ENCODE results near the gene LUC7L2.
"Not testable (repeated sequence)": the region's sequence is repeated elsewhere in the genome, so short reads cannot be mapped to it uniquely, and the experiment has no call there.

LUC7L2 gene

GRCh38 chr7:139357729-139358506 lies 1.8 kb upstream of the LUC7L2 start:
- not testable (repeated sequence) for DNase-seq

DNA sequence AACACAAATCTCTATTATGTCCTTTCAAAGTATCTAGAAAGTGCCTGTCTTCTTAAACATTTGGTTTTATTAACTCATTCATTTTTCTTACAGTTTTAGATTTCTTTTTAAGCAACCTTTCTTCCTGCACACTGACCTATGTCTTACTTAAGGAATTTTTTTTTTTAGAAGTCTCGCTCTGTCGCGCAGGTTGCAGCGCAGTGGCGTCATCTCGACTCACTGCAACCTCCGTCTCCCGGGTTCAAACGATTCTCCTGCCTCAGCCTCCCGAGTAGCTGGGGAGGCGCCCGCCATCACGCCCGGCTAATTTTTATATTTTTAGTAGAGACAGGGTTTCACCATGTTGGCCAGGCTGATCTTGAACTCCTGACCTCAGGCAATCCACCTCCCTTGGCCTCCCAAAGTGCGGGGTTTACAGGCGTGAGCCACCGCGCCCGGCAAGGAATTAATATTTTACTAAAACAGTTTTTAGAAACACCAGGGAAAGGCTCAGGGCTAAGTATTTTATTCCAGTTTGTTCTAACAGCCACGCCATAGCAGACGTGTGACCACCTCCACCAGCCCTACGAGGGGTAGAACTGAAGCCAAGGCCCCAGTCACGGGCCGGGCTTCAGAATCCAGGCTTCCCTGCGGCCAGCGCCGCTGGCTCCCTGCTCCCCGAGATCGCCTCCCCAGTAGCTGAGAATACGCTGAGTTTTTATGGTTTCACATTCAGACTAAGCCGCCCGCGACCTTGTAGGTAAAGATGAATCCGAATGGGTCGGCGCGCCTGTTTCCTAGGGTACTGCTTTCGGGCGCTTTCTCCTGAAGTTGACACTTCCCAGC lies 941 bp upstream of the LUC7L2 start:
- DNase-seq: no peak

DNA sequence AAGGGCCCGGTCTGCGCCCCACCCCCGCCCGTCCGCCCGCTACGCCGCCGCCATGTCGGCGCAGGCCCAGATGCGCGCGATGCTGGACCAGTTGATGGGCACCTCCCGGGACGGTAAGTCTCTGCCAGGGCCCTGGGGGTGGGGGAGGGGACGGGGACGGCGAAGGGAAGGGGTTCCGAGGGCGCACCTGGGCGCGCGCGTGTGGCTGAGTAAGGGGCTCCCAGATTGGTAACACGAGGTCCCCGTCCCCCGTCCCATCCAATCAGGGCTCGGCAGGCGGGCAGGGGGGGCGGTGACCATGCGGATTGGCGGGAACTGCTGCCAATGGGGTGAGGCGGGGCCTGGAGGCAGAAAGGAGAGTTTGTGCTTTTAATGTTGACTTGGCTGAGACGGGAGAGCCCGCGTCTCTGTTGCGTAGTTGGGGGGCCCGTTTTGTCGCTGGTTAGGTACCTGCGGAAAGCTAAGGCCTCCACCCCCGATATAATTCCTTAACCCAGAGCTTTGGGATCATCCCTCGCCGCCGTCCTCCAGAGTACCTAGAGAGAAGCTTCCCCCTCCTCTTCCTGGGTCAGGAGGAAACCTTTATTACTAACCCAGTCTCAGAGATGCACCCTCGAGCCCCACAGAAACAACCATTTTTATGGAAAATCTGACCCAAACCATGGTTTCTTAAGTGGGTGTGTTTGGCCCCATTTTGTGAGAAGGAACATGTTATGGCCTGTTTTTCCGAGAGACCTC lies 685 bp downstream of the LUC7L2 start:
- peak; percentile 82 for DNase-seq

GRCh38 chr7:139360948-139361307 lies 1.2 kb downstream of the LUC7L2 start:
- no peak for DNase-seq

- DNase-seq: no peak
Measured at GRCh38 chr7:139361523-139361922, 1.8 kb downstream of the LUC7L2 start.

DNA sequence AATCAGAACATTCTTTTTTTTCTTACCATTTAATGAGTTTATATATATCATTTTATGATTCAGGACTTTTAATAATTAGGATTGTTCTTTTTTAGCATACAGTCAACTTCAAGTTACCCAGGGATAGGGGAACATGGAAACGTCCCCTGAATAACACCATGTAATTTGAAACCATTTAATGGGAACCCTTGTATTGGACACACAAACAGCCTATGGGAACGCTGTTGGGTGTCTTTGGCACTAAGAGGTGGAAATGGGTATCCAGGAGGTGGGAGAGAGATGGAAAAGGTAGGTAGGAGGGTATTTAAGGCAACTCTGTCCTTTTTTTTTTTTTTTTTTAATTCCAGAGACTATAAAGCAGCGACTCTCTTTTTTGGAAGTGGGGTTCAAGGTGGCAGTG lies 2.6 kb downstream of the LUC7L2 start:
- DNase-seq: peak; percentile 2

DNA sequence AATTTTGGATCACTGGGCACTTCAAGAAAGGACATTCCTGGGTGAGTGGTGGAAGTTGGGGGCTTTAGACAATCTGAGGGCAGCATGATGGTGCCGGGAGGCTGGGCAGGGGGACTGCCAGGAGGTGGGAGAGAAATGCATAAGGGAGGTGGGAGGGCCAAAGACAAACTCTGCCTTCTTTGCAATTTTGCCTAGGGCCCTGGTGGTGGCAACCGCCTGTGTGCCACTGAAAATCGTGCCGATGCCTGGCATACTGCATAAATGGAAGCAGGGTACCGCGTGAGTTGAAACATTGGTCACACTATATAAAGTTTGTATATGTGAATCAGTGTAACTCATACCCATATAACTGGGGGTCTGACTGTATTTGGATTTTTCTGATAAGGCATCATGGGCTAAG lies 3.3 kb downstream of the LUC7L2 start:
- DNase-seq: no peak

DNA sequence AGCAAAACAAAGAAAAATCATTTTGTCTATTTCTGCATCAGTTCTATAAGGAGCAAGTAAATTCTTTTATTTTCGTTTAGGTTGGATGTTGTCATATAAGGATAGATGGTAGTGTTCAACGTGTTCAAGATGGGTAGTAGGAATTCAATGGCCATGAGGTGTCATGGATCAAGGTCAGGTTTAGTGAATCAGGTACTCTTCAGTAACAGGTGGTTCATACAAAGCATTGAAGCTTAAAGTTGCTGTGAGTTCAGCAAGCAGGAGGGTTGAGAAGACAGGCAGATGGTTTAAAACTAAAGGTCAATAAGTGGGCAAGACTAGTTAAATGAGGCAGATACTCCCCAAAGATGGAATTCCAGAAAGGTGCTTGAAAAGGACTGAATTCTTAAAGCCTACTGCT lies 5.6 kb downstream of the LUC7L2 start:
- DNase-seq: no peak

DNA sequence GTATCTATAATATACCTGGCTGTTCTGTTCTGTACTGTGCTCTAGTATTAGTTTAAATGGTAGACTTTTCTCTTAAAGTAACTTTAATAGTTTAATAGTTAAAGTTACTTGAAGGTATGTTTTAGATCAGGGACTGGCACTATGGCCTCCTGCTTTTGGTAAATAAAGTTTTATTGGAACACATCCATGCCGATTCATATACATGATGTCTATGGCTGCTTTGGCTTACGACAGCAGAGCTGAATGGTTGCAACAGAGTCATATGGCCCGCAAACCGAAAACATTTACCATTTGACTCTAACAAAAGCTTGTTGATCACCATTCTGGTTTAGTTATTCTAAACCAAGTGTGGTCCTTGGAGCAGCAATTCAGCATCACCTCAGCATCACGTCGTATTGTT lies 6.7 kb downstream of the LUC7L2 start:
- DNase-seq: no peak

- no peak for DNase-seq
Measured at GRCh38 chr7:139367438-139368155, 7.9 kb downstream of the LUC7L2 start.

- DNase-seq: no peak
Measured at GRCh38 chr7:139370301-139370942, 10.7 kb downstream of the LUC7L2 start.

DNA sequence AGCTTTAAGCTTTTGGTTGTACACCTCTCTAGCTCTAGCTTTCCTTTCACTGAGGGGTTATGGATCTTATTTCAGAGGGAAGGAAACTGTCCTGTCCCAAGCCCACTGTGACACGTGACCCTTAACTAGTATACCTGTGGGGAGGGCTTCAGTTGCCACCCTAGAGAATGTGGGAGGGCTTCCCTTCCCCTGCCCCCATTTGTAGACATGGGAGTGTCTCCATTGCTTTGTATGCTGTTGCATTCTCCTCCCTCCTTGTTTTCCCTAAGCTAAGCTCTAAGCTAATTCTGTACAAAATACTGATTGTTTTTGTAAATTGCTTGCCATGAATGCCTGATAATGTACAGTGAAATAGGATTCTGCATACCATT lies 11.2 kb downstream of the LUC7L2 start:
- no peak for DNase-seq

- no peak for DNase-seq
Measured at GRCh38 chr7:139374246-139374645, 14.6 kb downstream of the LUC7L2 start.

- DNase-seq: no peak
Measured at GRCh38 chr7:139382439-139382838, 22.7 kb downstream of the LUC7L2 start.

GRCh38 chr7:139384611-139385010 lies 24.9 kb downstream of the LUC7L2 start:
- no peak for DNase-seq

GRCh38 chr7:139387594-139387993 lies 27.9 kb downstream of the LUC7L2 start:
- DNase-seq: no peak

- no peak for DNase-seq
Measured at GRCh38 chr7:139389091-139389490, 29.4 kb downstream of the LUC7L2 start.

DNA sequence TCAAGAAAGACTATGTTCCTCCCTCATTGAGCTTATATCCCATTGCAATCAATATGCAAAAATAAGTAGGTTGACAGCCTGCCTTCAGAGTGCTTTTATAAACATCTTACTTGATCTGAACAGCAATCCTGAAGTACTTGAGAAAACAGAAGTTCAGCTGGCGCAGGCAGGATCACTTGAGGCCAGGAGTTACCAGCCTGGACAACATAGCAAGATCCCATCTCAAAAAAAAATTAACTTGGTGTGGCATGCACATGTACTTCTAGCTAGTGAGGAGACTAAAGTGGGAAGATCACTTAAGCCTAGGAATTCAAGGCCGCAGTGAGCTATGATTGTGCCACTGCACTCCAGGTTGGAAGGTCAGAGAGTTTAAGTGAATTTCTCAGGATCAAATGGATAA lies 30.1 kb downstream of the LUC7L2 start:
- no peak for DNase-seq

- no peak for DNase-seq
Measured at GRCh38 chr7:139393621-139394211, 34.0 kb downstream of the LUC7L2 start.

DNA sequence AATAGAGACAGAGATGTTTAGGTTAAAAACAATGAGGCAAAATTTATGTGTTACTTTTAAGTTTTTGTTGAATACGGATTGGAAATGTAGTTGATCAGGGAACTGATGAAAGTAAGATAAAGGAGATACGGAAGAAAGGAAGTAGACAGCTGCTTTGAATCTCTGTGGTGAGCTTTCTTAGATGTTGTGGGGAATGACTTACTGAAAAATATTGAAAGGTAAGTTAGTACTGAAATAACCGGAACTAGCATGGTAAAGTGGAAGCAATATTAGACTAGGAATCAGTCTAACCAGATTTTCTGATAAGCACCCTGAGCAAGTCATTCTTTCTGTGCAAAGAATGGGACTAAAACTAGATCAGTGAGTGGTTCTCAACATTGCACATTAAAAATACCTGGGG lies 34.8 kb downstream of the LUC7L2 start:
- DNase-seq: no peak

- no peak for DNase-seq
Measured at GRCh38 chr7:139396323-139396951, 36.7 kb downstream of the LUC7L2 start.

DNA sequence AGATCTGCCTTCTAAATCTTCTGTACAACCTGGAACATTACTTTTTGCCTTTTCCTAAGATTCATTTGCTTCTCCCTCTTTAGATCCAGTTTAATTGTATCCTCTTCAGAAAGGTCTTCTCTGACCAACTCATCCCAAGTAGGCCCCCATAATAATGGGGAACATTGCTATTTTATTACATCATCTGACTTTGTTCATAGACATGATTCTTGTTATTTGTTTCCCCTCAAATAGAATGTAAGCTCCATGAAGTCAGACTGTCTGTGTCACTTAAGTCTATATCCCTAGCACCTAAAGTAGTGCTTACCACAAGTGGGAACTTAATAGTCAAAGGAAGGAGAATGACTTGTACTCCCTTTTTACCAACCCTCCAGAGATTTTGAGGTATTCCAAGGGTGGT lies 37.5 kb downstream of the LUC7L2 start:
- DNase-seq: no peak

Measured in NCI-H510A treated with DMSO at 0.1 percent for 48 hours (cell line).